ENCODE data around the gene CNTN1. TPM values are rescaled to one million over a fixed set of nuclear protein-coding genes. Genes with fewer than 3 reads are reported as not detected.
A peak's percentile ranks its signal among the peaks of the same experiment; 100 is the strongest.

Gene CNTN1
- total RNA-seq (under 1 TPM in 7 of 9 donors, not detected in 2; 0.13 to 0.66 (median 0.27) TPM), polyA plus RNA-seq (under 1 TPM; 0.01 to 0.04 TPM)
- long read RNA-seq, donor 1: 0 reads
- long read RNA-seq, donor 2: 0 reads
- long read RNA-seq, donor 3: 0 reads

GRCh38 chr12:40691913-40692764 lies at the start of gene CNTN1:
TSS of gene CNTN1 (plus strand) at chr12:40692439.
- intact Hi-C loops (cut with DNase I): no loop called here
- H3K4me1 ChIP-seq: peaks cover 0 to 18% (median 6%) of the 10 kb centered on the region in 12 donors
- H3K36me3 ChIP-seq: no peaks in the 10 kb centered on the region
- peak within 1 kb of the TSS; percentile 10 to 46 (median 37) for H3K4me3 ChIP-seq
- ATAC-seq (peak in 2 of 4 donors; percentile 30 to 58), DNase-seq (peak in 1 of 5 donors; percentile 14)
- peaks cover 2 to 44% (median 24%) of the 10 kb centered on the region in 9 donors for H3K27me3 ChIP-seq
- H3K27ac ChIP-seq: no peak within 1 kb of the TSS
- 4 to 5% (median 5%) methylated on average over 27 to 31 of the region's 31 CpGs for WGBS, 4 donors
- TF ChIP-seq CTCF (IDR thresholded peaks at IDR 0.05): no peak
- TF ChIP-seq POLR2A (IDR thresholded peaks at IDR 0.05): no peak
- no peaks in the 10 kb centered on the region for H3K9me3 ChIP-seq

- DNase-seq (no peak), ATAC-seq (no peak)
- Histone ChIP-seq H3K36me3 (no peaks in the 10 kb centered on the region), H3K9me3 (peaks cover 0 to 4% (median 0%) of the 10 kb centered on the region in 12 donors), H3K27me3 (no peaks in the 10 kb centered on the region), H3K4me3 (no peak overlapping the region), H3K27ac (no peak overlapping the region), H3K4me1 (no peaks in the 10 kb centered on the region)
- intact Hi-C loops (cut with DNase I): no loop called here
- TF ChIP-seq POLR2A (IDR thresholded peaks at IDR 0.05) (no peak), CTCF (IDR thresholded peaks at IDR 0.05) (no peak)
Observed at GRCh38 chr12:40643506-40643905, 48.7 kb upstream of the CNTN1 start.

GRCh38 chr12:40643976-40644375 lies 48.3 kb upstream of the CNTN1 start:
- intact Hi-C loops (cut with DNase I): no loop called here
- H3K36me3 ChIP-seq: no peaks in the 10 kb centered on the region
- DNase-seq: no peak
- H3K4me1 ChIP-seq: no peaks in the 10 kb centered on the region
- H3K27ac ChIP-seq: no peak overlapping the region
- WGBS, 4 donors: 70 to 78% (median 74%) methylated on average over 1 of the region's 1 CpG
- TF ChIP-seq POLR2A (IDR thresholded peaks at IDR 0.05) (no peak), CTCF (IDR thresholded peaks at IDR 0.05) (no peak)
- no peak overlapping the region for H3K4me3 ChIP-seq
- no peaks in the 10 kb centered on the region for H3K27me3 ChIP-seq
- H3K9me3 ChIP-seq: peaks cover 0 to 4% (median 0%) of the 10 kb centered on the region in 12 donors
- no peak for ATAC-seq

GRCh38 chr12:40644708-40645107 lies 47.5 kb upstream of the CNTN1 start:
- ATAC-seq (no peak), DNase-seq (no peak)
- no peaks in the 10 kb centered on the region for H3K4me1 ChIP-seq
- H3K27ac ChIP-seq: no peak overlapping the region
- H3K9me3 ChIP-seq: peaks cover 0 to 4% (median 0%) of the 10 kb centered on the region in 12 donors
- no peaks in the 10 kb centered on the region for H3K36me3 ChIP-seq
- intact Hi-C loops (cut with DNase I): no loop called here
- H3K27me3 ChIP-seq: no peaks in the 10 kb centered on the region
- no peak overlapping the region for H3K4me3 ChIP-seq
- WGBS, 4 donors: 67 to 72% (median 69%) methylated on average over 2 of the region's 2 CpGs
- TF ChIP-seq POLR2A (IDR thresholded peaks at IDR 0.05) (no peak), CTCF (IDR thresholded peaks at IDR 0.05) (no peak)
